Renal cortical epithelial cell (primary cell): Measurements from ENCODE around the gene TNFSF13B. TPM values are rescaled to one million over a fixed set of nuclear protein-coding genes. Genes with fewer than 3 reads are reported as not detected.

Source experiments
- DNase-seq: peaks from one replicate; pipeline ENCODE4 v3.0.0-alpha.2; 2011; ENCODE audit warnings: low read depth
- total RNA-seq: library from RNA; depleted of rRNA; stranded (reverse); fragments of >200 nt; gene quantifications from 2 replicates; pipeline ENCODE4 v1.2.3, GENCODE V29; 2014

The TNFSF13B gene
- total RNA-seq, 1 donor from 2014 or later, result 1.3 TPM

DNA sequence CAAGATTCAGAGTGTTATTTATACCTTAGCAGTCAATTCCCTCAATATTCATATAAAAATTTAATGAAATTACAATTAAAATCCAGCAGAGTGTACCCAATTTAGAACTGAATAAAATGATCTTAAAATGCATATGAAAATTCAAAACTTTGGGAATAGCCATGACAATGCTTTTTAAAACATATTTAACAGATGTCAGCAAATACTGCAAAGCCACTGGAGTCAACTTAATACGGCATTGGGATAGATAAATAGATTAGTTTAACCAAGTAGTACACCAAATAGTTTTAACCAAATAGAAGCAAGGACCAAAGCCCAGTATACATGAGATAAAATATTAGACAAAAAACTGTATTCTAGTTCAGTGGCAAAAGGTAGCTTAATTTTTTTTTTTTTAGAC is 79.8 kb downstream of the TNFSF13B start:
- DNase-seq, result no peak

DNA sequence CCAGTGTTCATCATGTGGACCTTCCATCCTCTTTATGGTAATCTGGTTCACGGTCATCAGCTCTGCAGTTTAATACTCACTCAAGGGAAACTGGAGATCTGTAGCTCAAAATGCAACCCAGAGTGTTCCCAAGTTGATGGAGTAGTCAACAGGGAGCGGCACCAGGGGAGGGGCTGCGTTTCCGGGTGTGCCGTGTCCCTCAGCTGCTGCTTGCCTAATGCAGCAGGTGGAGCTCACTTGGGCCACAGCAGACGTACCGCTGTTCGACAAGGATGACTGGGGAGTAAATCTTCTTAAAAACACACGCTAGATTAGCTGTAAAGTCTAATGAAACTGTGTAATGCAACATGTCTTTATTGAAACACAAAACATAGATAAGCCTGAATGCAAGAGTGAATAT is 81.1 kb downstream of the TNFSF13B start:
- DNase-seq, result no peak

DNA sequence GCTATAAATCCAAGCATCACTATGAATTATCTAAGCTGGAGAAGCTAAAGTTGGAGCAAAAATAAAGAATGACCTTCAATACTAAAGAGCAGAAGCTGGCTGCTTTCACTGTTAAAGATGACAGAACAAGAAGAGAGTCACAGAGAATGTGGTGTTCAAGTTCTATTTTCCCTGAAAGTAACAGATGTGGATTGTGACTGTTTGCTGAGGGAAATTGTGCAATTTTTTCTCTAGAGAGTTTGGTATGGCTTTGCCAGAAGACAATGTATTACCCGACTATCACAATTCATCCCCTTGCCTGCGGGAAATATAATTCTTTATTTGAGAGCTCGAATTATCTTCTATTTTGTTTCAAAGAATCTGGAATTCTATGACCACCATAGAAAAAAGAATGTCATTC is 83.1 kb downstream of the TNFSF13B start:
- DNase-seq, result no peak

DNA sequence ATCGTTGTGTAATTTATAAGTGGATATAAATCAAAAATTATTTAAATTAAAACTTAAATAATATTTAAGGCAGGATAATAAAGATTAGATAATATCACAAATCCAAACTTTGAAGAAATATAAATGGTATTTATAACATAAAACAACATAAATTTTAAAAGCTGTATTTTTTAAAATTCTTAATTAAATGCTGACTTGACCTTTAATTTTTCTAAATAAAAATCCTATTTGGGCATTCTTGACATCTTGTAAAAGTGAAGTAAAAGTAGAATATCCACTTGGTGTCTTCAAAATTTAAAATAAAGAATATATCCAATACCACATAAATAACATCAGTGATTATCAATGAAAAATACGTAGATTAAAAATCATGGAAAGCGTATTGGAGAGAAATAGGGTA is 87.7 kb downstream of the TNFSF13B start:
- DNase-seq, result no peak

Other genes starting within 250 kb of the TNFSF13B start
- gene LIG4, start 54.2 kb upstream of the TNFSF13B start, total RNA-seq, result 20.3 and 27.5 TPM in 2 replicates
- 9.0 and 9.6 TPM in 2 replicates for gene ABHD13, start 51.3 kb upstream of the TNFSF13B start, total RNA-seq